IMR-90 (cell line): Measurements from ENCODE around the gene CALML3.

Source experiments
- ELK1 ChIP-seq: fragments of 150-350 bp; IDR thresholded peaks from 2 replicates; pipeline ENCODE4 v1.6.1; 2016; ENCODE audit warnings: low read depth, mild to moderate bottlenecking, low read length, moderate library complexity, borderline replicate concordance
- MAFK ChIP-seq: IDR thresholded peaks from 2 replicates; pipeline ENCODE4 v1.6.1; 2012; ENCODE audit warnings: low read depth, low read length, improper control_type of control experiment
- POLR2A ChIP-seq: IDR thresholded peaks from 2 replicates; pipeline ENCODE4 v1.6.1; 2012; ENCODE audit warnings: mild to moderate bottlenecking, low read depth, low read length
- USF2 ChIP-seq: fragments of 150-350 bp; IDR thresholded peaks from 2 replicates; pipeline ENCODE4 v1.6.1; 2017; ENCODE audit warnings: mild to moderate bottlenecking, antibody characterized with exemption, low read length, low read depth
- TF ChIP-seq, protein P1 (sequence below): conservative IDR thresholded peaks from 2 replicates; pipeline ENCODE4 v1.5.1; 2012; ENCODE audit warnings: mild to moderate bottlenecking, low read depth, low read length, improper control_type of control experiment

DNA sequence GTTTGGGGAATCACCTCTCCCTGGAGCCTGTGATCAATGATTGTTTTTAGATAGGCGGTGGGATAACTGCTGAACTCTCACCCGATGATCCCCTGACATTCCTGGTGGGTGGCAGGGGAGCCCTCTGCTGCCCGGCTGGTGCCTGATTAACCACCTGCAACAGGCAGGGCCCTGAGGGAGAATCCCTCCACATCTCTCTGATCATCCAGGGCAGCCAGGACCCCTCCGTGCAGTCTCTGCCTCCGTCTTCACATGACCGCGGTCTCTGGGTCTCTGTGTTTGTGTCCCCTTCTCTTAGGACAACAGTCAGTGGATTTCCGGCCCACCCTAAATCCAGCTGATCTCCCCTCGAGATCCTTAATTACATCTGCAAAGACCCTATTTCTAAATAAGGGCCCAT is 42.7 kb upstream of the CALML3 start:
- TF ChIP-seq, protein P1, sequence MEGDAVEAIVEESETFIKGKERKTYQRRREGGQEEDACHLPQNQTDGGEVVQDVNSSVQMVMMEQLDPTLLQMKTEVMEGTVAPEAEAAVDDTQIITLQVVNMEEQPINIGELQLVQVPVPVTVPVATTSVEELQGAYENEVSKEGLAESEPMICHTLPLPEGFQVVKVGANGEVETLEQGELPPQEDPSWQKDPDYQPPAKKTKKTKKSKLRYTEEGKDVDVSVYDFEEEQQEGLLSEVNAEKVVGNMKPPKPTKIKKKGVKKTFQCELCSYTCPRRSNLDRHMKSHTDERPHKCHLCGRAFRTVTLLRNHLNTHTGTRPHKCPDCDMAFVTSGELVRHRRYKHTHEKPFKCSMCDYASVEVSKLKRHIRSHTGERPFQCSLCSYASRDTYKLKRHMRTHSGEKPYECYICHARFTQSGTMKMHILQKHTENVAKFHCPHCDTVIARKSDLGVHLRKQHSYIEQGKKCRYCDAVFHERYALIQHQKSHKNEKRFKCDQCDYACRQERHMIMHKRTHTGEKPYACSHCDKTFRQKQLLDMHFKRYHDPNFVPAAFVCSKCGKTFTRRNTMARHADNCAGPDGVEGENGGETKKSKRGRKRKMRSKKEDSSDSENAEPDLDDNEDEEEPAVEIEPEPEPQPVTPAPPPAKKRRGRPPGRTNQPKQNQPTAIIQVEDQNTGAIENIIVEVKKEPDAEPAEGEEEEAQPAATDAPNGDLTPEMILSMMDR: no peak
- no peak for TF ChIP-seq ELK1
- TF ChIP-seq USF2: no peak
- no peak for TF ChIP-seq MAFK
- TF ChIP-seq POLR2A: no peak
